ENCODE results near the gene TOP3A. TPM values are rescaled to one million over a fixed set of nuclear protein-coding genes. Genes with fewer than 3 reads are reported as not detected.
A peak's percentile ranks its signal among the peaks of the same experiment; 100 is the strongest.

TOP3A gene
- total and polyA plus RNA-seq, 8 donors = 24.7 to 65.1 (median 50.7) TPM

DNA sequence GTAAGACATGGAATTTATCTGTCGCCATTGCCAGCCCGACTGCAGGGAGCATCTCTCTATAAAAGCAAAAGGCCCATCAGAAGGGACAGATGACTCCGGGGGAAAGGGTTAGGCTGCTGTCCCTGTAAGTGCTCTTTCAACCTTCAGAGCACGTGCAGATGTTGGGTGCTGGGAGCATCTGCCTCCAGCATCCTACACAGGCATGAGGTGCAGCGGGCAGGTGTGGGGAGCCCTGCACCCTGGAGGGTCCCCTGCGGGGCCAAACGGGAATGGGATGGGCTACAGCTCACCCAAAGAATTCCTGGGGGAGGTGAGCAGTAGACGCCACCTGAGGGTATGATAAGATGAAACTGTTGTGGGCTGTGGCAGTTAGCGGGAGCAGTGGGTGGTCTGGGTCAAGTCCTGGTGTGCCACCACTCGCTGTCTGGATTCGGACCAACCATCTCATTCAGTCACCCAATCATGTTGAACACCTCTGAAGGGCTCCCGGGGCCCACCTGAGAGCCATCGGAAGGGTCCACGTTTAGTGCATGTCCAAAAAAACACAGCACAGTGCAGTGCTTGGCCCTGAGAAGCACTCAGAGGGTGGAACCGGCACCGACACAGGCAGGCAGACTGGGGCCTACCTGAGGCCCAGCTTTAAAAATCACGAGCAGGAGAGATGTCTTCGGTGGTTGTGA, 4.1 kb upstream of the TOP3A start:
- ATAC-seq (no peak), DNase-seq (no peak)
- peaks cover 0 to 73% of the 10 kb centered on the region in 2 donors for H3K36me3 ChIP-seq
- no peaks in the 10 kb centered on the region for H3K9me3 ChIP-seq
- peaks cover 39 to 68% of the 10 kb centered on the region in 2 donors for H3K4me1 ChIP-seq
- H3K27me3 ChIP-seq = no peaks in the 10 kb centered on the region
- H3K27ac ChIP-seq = no peak overlapping the region
- TF ChIP-seq, protein P1, sequence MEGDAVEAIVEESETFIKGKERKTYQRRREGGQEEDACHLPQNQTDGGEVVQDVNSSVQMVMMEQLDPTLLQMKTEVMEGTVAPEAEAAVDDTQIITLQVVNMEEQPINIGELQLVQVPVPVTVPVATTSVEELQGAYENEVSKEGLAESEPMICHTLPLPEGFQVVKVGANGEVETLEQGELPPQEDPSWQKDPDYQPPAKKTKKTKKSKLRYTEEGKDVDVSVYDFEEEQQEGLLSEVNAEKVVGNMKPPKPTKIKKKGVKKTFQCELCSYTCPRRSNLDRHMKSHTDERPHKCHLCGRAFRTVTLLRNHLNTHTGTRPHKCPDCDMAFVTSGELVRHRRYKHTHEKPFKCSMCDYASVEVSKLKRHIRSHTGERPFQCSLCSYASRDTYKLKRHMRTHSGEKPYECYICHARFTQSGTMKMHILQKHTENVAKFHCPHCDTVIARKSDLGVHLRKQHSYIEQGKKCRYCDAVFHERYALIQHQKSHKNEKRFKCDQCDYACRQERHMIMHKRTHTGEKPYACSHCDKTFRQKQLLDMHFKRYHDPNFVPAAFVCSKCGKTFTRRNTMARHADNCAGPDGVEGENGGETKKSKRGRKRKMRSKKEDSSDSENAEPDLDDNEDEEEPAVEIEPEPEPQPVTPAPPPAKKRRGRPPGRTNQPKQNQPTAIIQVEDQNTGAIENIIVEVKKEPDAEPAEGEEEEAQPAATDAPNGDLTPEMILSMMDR (IDR thresholded peaks at IDR 0.05) = no peak
- intact Hi-C loops (cut with DNase I) = no loop called here
- H3K4me3 ChIP-seq = peak overlapping the region in 1 of 2 donors; percentile 32

DNA sequence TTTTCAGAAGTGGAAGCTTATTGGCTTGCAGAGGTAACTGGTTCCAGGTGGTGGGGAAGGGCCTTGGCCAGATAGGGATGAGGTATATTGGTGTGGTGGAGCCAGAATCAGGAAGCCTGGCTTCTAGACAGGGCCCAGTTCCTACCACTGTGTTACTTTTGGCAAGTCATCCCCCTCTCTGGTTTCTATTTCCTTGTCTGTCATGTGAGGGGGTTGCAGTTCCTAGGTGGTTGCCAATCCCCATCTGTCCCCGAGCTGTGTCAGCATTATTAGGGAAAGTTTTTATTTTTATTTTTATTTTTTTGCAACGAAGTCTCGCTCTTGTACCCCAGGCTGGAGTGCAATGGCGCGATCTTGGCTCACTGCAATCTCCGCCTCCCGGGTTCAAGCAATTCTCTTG, 3.3 kb upstream of the TOP3A start:
- Histone ChIP-seq H3K36me3 (peaks cover 0 to 65% of the 10 kb centered on the region in 2 donors), H3K27ac (peak overlapping the region in 1 of 2 donors; percentile 63), H3K9me3 (no peaks in the 10 kb centered on the region), H3K27me3 (no peaks in the 10 kb centered on the region), H3K4me3 (peak overlapping the region in 1 of 2 donors; percentile 32), H3K4me1 (peaks cover 47 to 76% of the 10 kb centered on the region in 2 donors)
- ATAC-seq = no peak
- TF ChIP-seq, protein P1 (IDR thresholded peaks at IDR 0.05) = no peak
- no peak for DNase-seq
- intact Hi-C loops (cut with DNase I) = no loop called here

DNA sequence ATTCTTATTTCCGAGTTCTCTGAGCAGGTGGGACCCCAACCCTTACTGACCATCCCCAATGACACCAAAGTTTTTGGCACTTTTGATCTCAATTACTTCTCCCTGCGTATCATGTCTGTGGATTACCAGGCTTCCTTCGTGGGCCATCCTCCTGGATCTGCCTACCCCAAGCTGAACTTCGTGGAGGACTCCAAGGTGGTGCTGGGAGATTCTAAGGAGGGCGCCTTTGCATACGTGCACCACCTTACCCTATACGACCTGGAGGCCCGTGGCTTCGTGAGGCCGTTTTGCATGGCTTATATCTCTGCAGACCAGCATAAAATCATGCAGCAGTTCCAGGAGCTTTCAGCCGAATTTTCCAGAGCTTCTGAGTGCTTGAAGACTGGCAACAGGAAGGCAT, 1.2 kb upstream of the TOP3A start:
- Histone ChIP-seq H3K9me3 (no peaks in the 10 kb centered on the region), H3K27ac (peak overlapping the region; percentile 86 to 99), H3K27me3 (no peaks in the 10 kb centered on the region), H3K4me1 (peaks cover 50 to 89% of the 10 kb centered on the region in 2 donors), H3K36me3 (peaks cover 0 to 64% of the 10 kb centered on the region in 2 donors), H3K4me3 (peak overlapping the region; percentile 78 to 87)
- TF ChIP-seq, protein P1 (IDR thresholded peaks at IDR 0.05) = no peak
- DNase-seq (peak in 1 of 4 donors; percentile 23), ATAC-seq (no peak)
- intact Hi-C loops (cut with DNase I) = no loop called here

DNA sequence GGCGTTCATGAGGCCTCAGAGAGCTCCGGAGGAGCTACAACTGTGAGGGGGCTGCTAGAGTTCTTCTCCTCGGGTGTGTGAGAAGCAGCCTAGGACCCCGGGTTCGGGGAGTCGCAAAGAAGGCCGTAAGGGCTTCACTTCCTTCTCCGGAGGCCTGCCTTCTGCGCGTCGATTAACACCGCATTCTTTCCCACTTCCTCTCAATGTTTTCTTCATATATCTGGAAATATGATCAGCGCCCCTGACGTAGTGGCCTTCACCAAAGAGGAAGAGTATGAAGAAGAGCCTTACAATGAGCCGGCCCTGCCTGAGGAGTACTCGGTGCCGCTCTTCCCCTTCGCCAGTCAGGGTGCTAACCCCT, 748 bp upstream of the TOP3A start:
- DNase-seq = peak in 1 of 4 donors; percentile 43
- intact Hi-C loops (cut with DNase I) = no loop called here

More for the DNA sequence above, 748 bp upstream of the TOP3A start:
- Histone ChIP-seq H3K4me3 (peak overlapping the region; percentile 78 to 87), H3K27ac (peak overlapping the region; percentile 86 to 99), H3K27me3 (no peaks in the 10 kb centered on the region), H3K4me1 (peaks cover 50 to 89% of the 10 kb centered on the region in 2 donors), H3K36me3 (peaks cover 0 to 60% of the 10 kb centered on the region in 2 donors), H3K9me3 (no peaks in the 10 kb centered on the region)
- TF ChIP-seq, protein P1 (IDR thresholded peaks at IDR 0.05) = no peak
- ATAC-seq = peak; percentile 3

All from left lung (tissue), 10 donors.